Dermis microvascular lymphatic vessel endothelial cell (primary cell): ENCODE measurements around the gene YTHDF1. TPM values are rescaled to one million over a fixed set of nuclear protein-coding genes. Genes with fewer than 3 reads are reported as not detected.
"Not testable (repeated sequence)": the region's sequence is repeated elsewhere in the genome, so short reads cannot be mapped to it uniquely, and the experiment has no call there.

Experiments used
- DNase-seq, 2 donors: peaks; one replicate each; pipeline versions ENCODE4 v3.0.0 to v3.0.0-alpha.2; 2010; ENCODE audit warnings: low read depth in 2 of 2
- total RNA-seq: library from RNA; depleted of rRNA; stranded (reverse); fragments of >200 nt; gene quantifications from 2 replicates; pipeline ENCODE4 v1.2.1, GENCODE V29; 2014

Gene YTHDF1
- total RNA-seq, 1 donor from 2014 or later, result 16.4 TPM

GRCh38 chr20:63158845-63159244 lies 57.1 kb downstream of the YTHDF1 start:
- no peak for DNase-seq

- DNase-seq, result no peak
Observed at GRCh38 chr20:63158352-63158751, 57.6 kb downstream of the YTHDF1 start.

GRCh38 chr20:63157431-63157830 lies 58.5 kb downstream of the YTHDF1 start:
- DNase-seq, result not testable (repeated sequence)

- DNase-seq, result no peak
Observed at GRCh38 chr20:63156221-63156671, 59.7 kb downstream of the YTHDF1 start.

- DNase-seq, result no peak
Observed at GRCh38 chr20:63155266-63156165, 60.4 kb downstream of the YTHDF1 start.

GRCh38 chr20:63154395-63154794 lies 61.5 kb downstream of the YTHDF1 start:
- DNase-seq, result no peak

- DNase-seq, result no peak
Observed at GRCh38 chr20:63153254-63154221, 62.4 kb downstream of the YTHDF1 start.

- DNase-seq, result no peak
Observed at GRCh38 chr20:63152322-63153253, 63.3 kb downstream of the YTHDF1 start.

- DNase-seq, result peak in 1 of 2 donors; percentile 57
Observed at GRCh38 chr20:63151554-63152321, 64.2 kb downstream of the YTHDF1 start.

- no peak for DNase-seq
Observed at GRCh38 chr20:63150911-63151531, 64.9 kb downstream of the YTHDF1 start.

GRCh38 chr20:63150391-63150898 lies 65.5 kb downstream of the YTHDF1 start:
- no peak for DNase-seq

- no peak for DNase-seq
Observed at GRCh38 chr20:63149531-63150192, 66.3 kb downstream of the YTHDF1 start.

GRCh38 chr20:63148696-63149095 lies 67.2 kb downstream of the YTHDF1 start:
- DNase-seq, result no peak

GRCh38 chr20:63147532-63147931 lies 68.4 kb downstream of the YTHDF1 start:
- no peak for DNase-seq

Other genes starting within 250 kb of the YTHDF1 start
- not detected in 2 replicates for gene BHLHE23, start 209.2 kb downstream of the YTHDF1 start, total RNA-seq
- not detected in 2 replicates for gene BIRC7, start 19.8 kb upstream of the YTHDF1 start, total RNA-seq
- not detected in 2 replicates for gene NKAIN4, start 38.3 kb upstream of the YTHDF1 start, total RNA-seq
- 36.7 and 46.8 TPM in 2 replicates for gene ARFGAP1, start 56.7 kb upstream of the YTHDF1 start, total RNA-seq
- gene COL20A1, start 77.1 kb upstream of the YTHDF1 start, total RNA-seq, result 0.13 TPM in 1 of 2 replicates, not detected in the other
- 0.13 TPM in 2 replicates for gene CHRNA4, start 145.2 kb upstream of the YTHDF1 start, total RNA-seq